ENCODE measurements around the gene MAIP1.

DNA sequence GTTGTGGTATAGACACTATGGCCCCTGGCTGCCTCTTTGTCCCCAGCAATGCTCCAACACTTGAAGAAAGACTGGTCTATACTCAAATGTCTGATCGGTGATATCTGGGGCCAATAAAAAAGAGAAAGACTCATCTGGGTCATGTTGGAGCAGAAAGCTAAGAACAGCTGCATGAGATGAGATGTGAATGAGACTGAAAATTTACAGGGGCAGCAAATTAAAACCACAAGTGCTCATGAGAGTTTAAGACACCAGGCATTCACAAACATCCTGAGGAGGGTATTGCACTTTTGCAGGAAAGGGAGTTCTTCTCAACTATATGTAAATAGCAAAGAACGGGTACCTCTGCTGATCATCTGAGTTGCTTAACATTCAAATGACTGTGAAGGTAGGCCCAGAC lies 36.3 kb downstream of the MAIP1 start:
- no peak for TF ChIP-seq EZH2 (IDR thresholded peaks at IDR 0.05)
- no peak for TF ChIP-seq POLR2AphosphoS5 (IDR thresholded peaks at IDR 0.05; ENCODE audit: borderline replicate concordance, low read depth, low read length)

Data from SK-N-MC (cell line).